HepG2 (cell line): ENCODE data around the gene SCUBE1. TPM values are rescaled to one million over a fixed set of nuclear protein-coding genes. Genes with fewer than 3 reads are reported as not detected.

Source experiments
- ATAC-seq: fragments of 200-7000 bp; cut with Tn5 transposase; 3 replicates; pipeline ENCODE4 v1.9.1; 2020; ENCODE audit warnings: mild to moderate bottlenecking, moderate library complexity
- BruUV-seq: library from RNA; stranded (reverse); fragments of 400-500 nt; replicated peaks from 2 replicates; lab custom pipeline; 2021; lab: Mats Ljungman, UMichigan
- CTCF ChIA-PET: fragments of 300-600 bp; formaldehyde crosslinking; extraction: SDS; loops from one replicate; lab custom pipeline; 2021; ENCODE audit warnings: low total read pairs, inconsistent platforms, low intra/inter-chr PET ratio; lab: Yijun Ruan, JAX
- POLR2A ChIA-PET: fragments of 350-600 bp; sonication (Branson Sonifier 250); formaldehyde crosslinking; loops from one replicate; lab custom pipeline; 2020; ENCODE audit warnings: antibody characterized with exemption, inconsistent platforms; lab: Yijun Ruan, JAX
- DNase-seq: peaks from one replicate; pipeline ENCODE4 v3.0.0-alpha.2; 2015; ENCODE audit warnings: low spot score
- FAIRE-seq: peaks from 3 replicates; lab custom pipeline; 2011; peaks lifted over from hg19 to GRCh38; lab: Jason Lieb, UNC
- H2AFZ ChIP-seq: one replicate; pipeline ENCODE4 v1.6.1; 2011; ENCODE audit warnings: low read length, inconsistent platforms
- H3K27ac ChIP-seq: fragments of 300-600 bp; 3 replicates; pipeline ENCODE4 v1.8.0; 2011; ENCODE audit warnings: mixed run types, mild to moderate bottlenecking, mixed read lengths, low read length, inconsistent platforms; ENCODE audit not compliant: insufficient read depth; ENCODE audit errors: extremely low read length
- H3K27me3 ChIP-seq, 2 experiments: fragments of 200-600 bp in 1 of 2; 2 replicates in 1 of 2; 3 replicates in 1 of 2; pipeline versions ENCODE4 v1.6.0 to v1.8.0; 2011; ENCODE audit warnings: low read length in 2 of 2, mild to moderate bottlenecking in 2 of 2, moderate library complexity in 2 of 2, inconsistent platforms in 1 of 2; ENCODE audit not compliant: insufficient read depth in 2 of 2, control insufficient read depth in 1 of 2
- H3K36me3 ChIP-seq, 2 experiments: fragments of 200-600 bp in 1 of 2; replicated peaks in 1 of 2; 2 replicates in 1 of 2; 3 replicates in 1 of 2; pipeline versions ENCODE4 v1.5.1 to v1.8.0; 2011; ENCODE audit warnings: low read length in 2 of 2, inconsistent platforms in 1 of 2; ENCODE audit not compliant: insufficient read depth in 2 of 2, control insufficient read depth in 1 of 2
- H3K4me1 ChIP-seq: 2 replicates; pipeline ENCODE4 v1.5.1; 2012; ENCODE audit warnings: low read length, inconsistent platforms; ENCODE audit not compliant: insufficient read depth
- H3K4me2 ChIP-seq: 2 replicates; pipeline ENCODE4 v1.6.0; 2011; ENCODE audit warnings: low read depth, low read length, inconsistent platforms
- H3K4me3 ChIP-seq, 3 experiments: fragments of 200-600 bp in 1 of 3; sonication (generic), shearing (Covaris generic) in 1 of 3; replicated peaks in 1 of 3; 2 replicates each; pipeline ENCODE4 v1.5.1; 2011 to 2016; ENCODE audit warnings: low read length in 3 of 3, inconsistent platforms in 2 of 3, low read depth in 2 of 3, mild to moderate bottlenecking in 2 of 3, control low read depth in 1 of 3, mixed read lengths in 1 of 3; ENCODE audit not compliant: insufficient read depth in 1 of 3
- H3K79me2 ChIP-seq: one replicate; pipeline ENCODE4 v1.6.1; 2011; ENCODE audit warnings: low read length, inconsistent platforms; ENCODE audit not compliant: insufficient read depth
- H3K9ac ChIP-seq: 2 replicates; pipeline ENCODE4 v1.6.0; 2011; ENCODE audit warnings: mild to moderate bottlenecking, low read depth, low read length, inconsistent platforms; ENCODE audit not compliant: insufficient read depth
- H3K9me3 ChIP-seq: 2 replicates; pipeline ENCODE4 v1.5.1; 2012; ENCODE audit warnings: mild to moderate bottlenecking, low read length
- H4K20me1 ChIP-seq: 2 replicates; pipeline ENCODE4 v1.6.0; 2011; ENCODE audit warnings: inconsistent platforms, mild to moderate bottlenecking, low read length, moderate library complexity; ENCODE audit not compliant: insufficient read depth
- FOSL2 ChIP-seq: sonication (generic); formaldehyde crosslinking; IDR thresholded peaks from 2 replicates; pipeline ENCODE4 v1.4.0; 2020; ENCODE audit warnings: missing genetic modification reagents
- HNRNPK ChIP-seq: fragments of 200-400 bp; formaldehyde crosslinking; IDR thresholded peaks from 2 replicates; pipeline ENCODE4 v1.6.1; 2018; ENCODE audit warnings: low read length, low read depth, moderate library complexity, mild to moderate bottlenecking; ENCODE audit not compliant: poor library complexity, severe bottlenecking
- LCORL ChIP-seq, 2 experiments: fragments of 450-650 bp in 1 of 2; sonication (generic) in 1 of 2; formaldehyde crosslinking in 1 of 2; IDR thresholded peaks; 2 replicates each; pipeline versions ENCODE4 v1.5.0 to v1.6.1; 2017 to 2020; ENCODE audit warnings: antibody characterized with exemption in 1 of 2, missing genetic modification reagents in 1 of 2
- PHF21A ChIP-seq: sonication (generic); formaldehyde crosslinking; IDR thresholded peaks from 2 replicates; pipeline ENCODE4 v1.5.0; 2020; ENCODE audit warnings: mild to moderate bottlenecking, missing genetic modification reagents
- SNAI1 ChIP-seq: sonication (generic); formaldehyde crosslinking; IDR thresholded peaks from 2 replicates; pipeline ENCODE4 v1.5.0; 2020; ENCODE audit warnings: mild to moderate bottlenecking, missing genetic modification reagents, borderline replicate concordance
- ZFP90 ChIP-seq: sonication (generic); formaldehyde crosslinking; IDR thresholded peaks from 2 replicates; pipeline ENCODE4 v1.8.0; 2022; ENCODE audit warnings: missing genetic modification reagents, mild to moderate bottlenecking, inconsistent platforms, borderline replicate concordance
- ZMAT3 ChIP-seq: sonication (generic); formaldehyde crosslinking; conservative IDR thresholded peaks from 2 replicates; pipeline ENCODE4 v1.7.0; 2021; ENCODE audit warnings: missing genetic modification reagents
- ZNF468 ChIP-seq: sonication (generic); formaldehyde crosslinking; IDR thresholded peaks from 2 replicates; pipeline ENCODE4 v1.8.0; 2022; ENCODE audit warnings: mild to moderate bottlenecking, moderate library complexity, missing genetic modification reagents
- ZNF501 ChIP-seq: sonication (generic); formaldehyde crosslinking; IDR thresholded peaks from 2 replicates; pipeline ENCODE4 v1.5.1; 2020; ENCODE audit warnings: mild to moderate bottlenecking, moderate library complexity, missing genetic modification reagents
- ZNF841 ChIP-seq: sonication (generic); formaldehyde crosslinking; IDR thresholded peaks from 2 replicates; pipeline ENCODE4 v1.8.1; 2023; ENCODE audit warnings: missing genetic modification reagents, borderline replicate concordance
- WGBS: methylation state at CpG from one replicate; pipeline ENCODE4 v1.1.6; 2017; ENCODE audit warnings: low lambda C conversion rate; 5-methylcytosine and 5-hydroxymethylcytosine counted together
- in situ Hi-C: cut with HindIII; loops from 2 replicates; pipeline ENCODE4 v1.10.0; 2017; ENCODE audit warnings: low pct_unique_long_range_greater_than_20kb; ENCODE audit not compliant: extremely low pct_ligation_motif_present
- intact Hi-C: fragments of 100-400 bp; cut with micrococcal nuclease; formaldehyde crosslinking; loops from one replicate; pipeline ENCODE4 v1.10.0; 2022; ENCODE audit not compliant: unreplicated experiment
- polyA plus RNA-seq, 8 experiments: library from polyadenylated mRNA; depleted of rRNA in 3 of 8; stranded (reverse) in 7 of 8; unstranded in 1 of 8; fragments of >200 nt; fragmentation: Illumina TruSeq in 4 of 8; extraction: Trizol in 4 of 8; gene quantifications; 2 replicates each; pipeline versions ENCODE4 v1.2.1 to v1.2.3, GENCODE V29; 2011 to 2016; ENCODE audit warnings: low read depth in 4 of 8, missing spikeins in 1 of 8, mixed read lengths in 1 of 8; ENCODE audit not compliant: insufficient read depth in 1 of 8
- total RNA-seq, 5 experiments: library from RNA; depleted of rRNA; stranded (reverse); fragments of >200 nt; fragmentation: Illumina TruSeq; extraction: Trizol; gene quantifications; 2 replicates each; pipeline ENCODE4 v1.2.3, GENCODE V29; 2016; ENCODE audit warnings: low read depth in 1 of 5
- TF ChIP-seq, protein P1 (sequence below): sonication (generic); formaldehyde crosslinking; IDR thresholded peaks from 2 replicates; pipeline ENCODE4 v1.4.0; 2020; ENCODE audit warnings: mild to moderate bottlenecking, missing genetic modification reagents
- TF ChIP-seq, protein P2 (sequence below): sonication (generic); formaldehyde crosslinking; IDR thresholded peaks from 2 replicates; pipeline ENCODE4 v1.5.1; 2020; ENCODE audit warnings: mild to moderate bottlenecking, moderate library complexity, missing genetic modification reagents
- TF ChIP-seq, protein P3 (sequence below): sonication (generic); formaldehyde crosslinking; IDR thresholded peaks from 2 replicates; pipeline ENCODE4 v1.8.1; 2023; ENCODE audit warnings: mild to moderate bottlenecking, moderate library complexity, missing genetic modification reagents
- TF ChIP-seq, protein P4 (sequence below): sonication (generic); formaldehyde crosslinking; IDR thresholded peaks from 2 replicates; pipeline ENCODE4 v1.8.0; 2023; ENCODE audit warnings: mild to moderate bottlenecking, missing genetic modification reagents

Gene SCUBE1
- total and polyA plus RNA-seq, 2 of the 13 experiments (the other 11 are each of a cell fraction or from before 2014, with no cell fraction given), result under 0.01 to 0.05 TPM

DNA sequence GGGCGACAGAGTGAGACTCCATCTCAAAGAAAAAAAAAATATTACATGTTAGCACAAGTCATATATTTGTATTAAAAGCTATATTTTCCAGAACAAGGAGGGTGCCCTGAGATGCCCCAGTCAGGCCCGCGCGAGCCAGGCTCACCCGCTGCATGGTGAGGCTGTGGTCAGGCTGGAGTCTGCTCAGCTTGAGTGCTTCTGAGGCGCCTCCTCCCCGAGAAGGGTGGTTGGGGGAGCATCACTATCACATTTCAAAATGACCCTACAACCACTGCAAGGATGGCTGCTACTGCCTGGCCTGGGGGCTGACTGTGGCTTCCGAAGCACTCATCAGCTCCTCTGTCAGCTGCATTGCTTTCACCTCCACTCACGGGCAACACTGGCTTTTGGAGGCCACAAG is 77.1 kb downstream of the SCUBE1 start (continued):
- TF ChIP-seq, protein P1, sequence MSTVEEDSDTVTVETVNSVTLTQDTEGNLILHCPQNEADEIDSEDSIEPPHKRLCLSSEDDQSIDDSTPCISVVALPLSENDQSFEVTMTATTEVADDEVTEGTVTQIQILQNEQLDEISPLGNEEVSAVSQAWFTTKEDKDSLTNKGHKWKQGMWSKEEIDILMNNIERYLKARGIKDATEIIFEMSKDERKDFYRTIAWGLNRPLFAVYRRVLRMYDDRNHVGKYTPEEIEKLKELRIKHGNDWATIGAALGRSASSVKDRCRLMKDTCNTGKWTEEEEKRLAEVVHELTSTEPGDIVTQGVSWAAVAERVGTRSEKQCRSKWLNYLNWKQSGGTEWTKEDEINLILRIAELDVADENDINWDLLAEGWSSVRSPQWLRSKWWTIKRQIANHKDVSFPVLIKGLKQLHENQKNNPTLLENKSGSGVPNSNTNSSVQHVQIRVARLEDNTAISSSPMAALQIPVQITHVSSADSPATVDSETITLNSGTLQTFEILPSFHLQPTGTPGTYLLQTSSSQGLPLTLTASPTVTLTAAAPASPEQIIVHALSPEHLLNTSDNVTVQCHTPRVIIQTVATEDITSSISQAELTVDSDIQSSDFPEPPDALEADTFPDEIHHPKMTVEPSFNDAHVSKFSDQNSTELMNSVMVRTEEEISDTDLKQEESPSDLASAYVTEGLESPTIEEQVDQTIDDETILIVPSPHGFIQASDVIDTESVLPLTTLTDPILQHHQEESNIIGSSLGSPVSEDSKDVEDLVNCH (CRISPR knock-in tag), result no peak
- TF ChIP-seq ZNF468 (CRISPR knock-in tag), result no peak
- TF ChIP-seq ZNF841, result no peak
- no peak for TF ChIP-seq HNRNPK

DNA sequence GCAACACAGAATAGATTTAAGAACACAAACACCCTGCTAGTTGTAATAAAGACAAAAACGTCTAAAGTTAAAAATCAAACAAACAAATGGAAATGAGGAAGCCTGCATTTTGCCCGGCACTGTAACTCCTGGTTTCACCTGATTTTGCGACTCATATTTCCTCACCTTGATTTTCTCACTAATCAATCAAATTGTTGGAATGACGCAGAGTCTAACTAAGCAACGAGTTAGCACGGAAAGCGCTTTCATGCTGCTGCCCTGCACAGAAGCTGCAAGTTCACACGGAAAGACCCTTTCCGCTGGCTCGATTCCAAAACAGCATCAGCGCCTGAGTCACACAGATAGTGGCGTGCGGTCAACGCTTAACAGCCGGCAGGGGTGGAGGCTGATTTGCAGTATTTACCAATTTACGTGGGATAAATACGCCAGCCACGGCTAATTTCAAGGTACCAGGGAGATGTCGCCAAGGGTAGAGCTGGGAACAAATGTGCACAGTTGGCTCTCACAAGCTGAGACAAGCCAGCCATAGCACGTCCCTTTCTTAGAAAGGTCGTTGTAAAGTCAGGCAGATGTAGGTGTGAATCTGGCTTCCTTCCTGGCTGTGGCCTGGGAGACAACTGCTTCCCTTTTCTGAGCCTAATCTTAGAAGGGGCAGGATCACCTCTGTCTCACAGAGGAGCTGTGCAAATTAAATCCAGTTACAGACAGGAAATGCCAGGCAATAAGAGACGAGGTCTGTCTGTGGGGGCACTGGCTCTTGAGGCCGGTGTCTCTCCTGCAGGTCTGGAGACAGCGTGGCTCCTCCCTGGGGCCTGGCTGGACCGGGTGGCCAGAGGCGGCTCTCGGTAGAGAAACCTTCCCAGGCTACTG is 79.3 kb downstream of the SCUBE1 start:
- CTCF ChIA-PET, result no interaction called here
- peak overlapping the region in 2 of 3 experiments; percentile 24 to 55; a peak in 4 of 6 replicates for H3K4me3 ChIP-seq
- H3K36me3 ChIP-seq, result no peaks in the 10 kb centered on the region
- no peak overlapping the region for H3K27ac ChIP-seq
- FAIRE-seq (peak; percentile 23), ATAC-seq (peak; percentile 25), DNase-seq (peak; percentile 64)
- POLR2A ChIA-PET, result interaction anchor here (0.6 kb wide), 1 partner anchor 121 kb away, joined by 3 read pairs; no protein-coding TSS in a partner anchor
- no peaks in the 10 kb centered on the region for H3K79me2 ChIP-seq
- BruUV-seq, result no TSS peak
- peaks cover 14 to 85% of the 10 kb centered on the region in 2 experiments; a peak in 4 of 5 replicates for H3K27me3 ChIP-seq
- in situ Hi-C loops, result no loop called here
- no peaks in the 10 kb centered on the region for H3K9me3 ChIP-seq
- H2AFZ ChIP-seq, result no peak overlapping the region
- 4% methylated on average over 20 of the region's 27 CpGs for WGBS
- peak overlapping the region; percentile 87 for H3K4me2 ChIP-seq
- intact Hi-C loops, result no loop called here
- no peaks in the 10 kb centered on the region for H4K20me1 ChIP-seq
- peaks cover 28% of the 10 kb centered on the region for H3K4me1 ChIP-seq
- no peak overlapping the region for H3K9ac ChIP-seq
- peak; percentile 29; the same call in 1 of the 2 replicates for TF ChIP-seq ZFP90 (CRISPR knock-in tag)
- TF ChIP-seq ZNF501 (CRISPR knock-in tag), result peak; percentile 30; the same call in 1 of the 2 replicates
- no peak for TF ChIP-seq LCORL (IDR thresholded peaks at IDR 0.05)
- peak; percentile 64 for TF ChIP-seq LCORL (CRISPR knock-in tag; IDR thresholded peaks at IDR 0.05)
- no peak for TF ChIP-seq SNAI1
- 0 out of 2 replicates have a peak, but pooled peaks have one; percentile 10 for TF ChIP-seq ZMAT3 (CRISPR knock-in tag)
- peak; percentile 70 for TF ChIP-seq FOSL2 (CRISPR knock-in tag)
- 0 out of 2 replicates have a peak, but pooled peaks have one; percentile 27 for TF ChIP-seq PHF21A
- TF ChIP-seq, protein P2, sequence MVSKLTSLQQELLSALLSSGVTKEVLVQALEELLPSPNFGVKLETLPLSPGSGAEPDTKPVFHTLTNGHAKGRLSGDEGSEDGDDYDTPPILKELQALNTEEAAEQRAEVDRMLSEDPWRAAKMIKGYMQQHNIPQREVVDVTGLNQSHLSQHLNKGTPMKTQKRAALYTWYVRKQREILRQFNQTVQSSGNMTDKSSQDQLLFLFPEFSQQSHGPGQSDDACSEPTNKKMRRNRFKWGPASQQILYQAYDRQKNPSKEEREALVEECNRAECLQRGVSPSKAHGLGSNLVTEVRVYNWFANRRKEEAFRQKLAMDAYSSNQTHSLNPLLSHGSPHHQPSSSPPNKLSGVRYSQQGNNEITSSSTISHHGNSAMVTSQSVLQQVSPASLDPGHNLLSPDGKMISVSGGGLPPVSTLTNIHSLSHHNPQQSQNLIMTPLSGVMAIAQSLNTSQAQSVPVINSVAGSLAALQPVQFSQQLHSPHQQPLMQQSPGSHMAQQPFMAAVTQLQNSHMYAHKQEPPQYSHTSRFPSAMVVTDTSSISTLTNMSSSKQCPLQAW (CRISPR knock-in tag), result no peak
- TF ChIP-seq, protein P3, sequence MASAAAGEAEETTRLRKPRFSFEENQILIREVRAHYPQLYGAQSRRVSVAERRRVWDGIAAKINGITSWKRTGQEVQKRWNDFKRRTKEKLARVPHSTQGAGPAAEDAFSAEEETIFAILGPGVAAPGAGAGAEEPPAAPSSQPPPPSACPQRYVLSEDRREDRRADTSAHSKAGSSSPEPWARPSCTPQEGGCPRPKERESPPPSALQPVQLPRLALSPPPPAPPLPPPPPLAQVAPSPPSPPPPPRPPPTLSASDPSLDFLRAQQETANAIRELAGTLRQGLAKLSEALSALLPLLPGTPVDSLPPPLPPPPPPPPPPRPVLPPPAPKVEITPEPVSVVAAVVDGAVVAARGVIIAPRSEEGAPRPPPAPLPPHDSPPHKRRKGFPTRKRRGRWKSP (CRISPR knock-in tag), result 0 out of 2 replicates have a peak, but pooled peaks have one; percentile 62
- TF ChIP-seq, protein P4, sequence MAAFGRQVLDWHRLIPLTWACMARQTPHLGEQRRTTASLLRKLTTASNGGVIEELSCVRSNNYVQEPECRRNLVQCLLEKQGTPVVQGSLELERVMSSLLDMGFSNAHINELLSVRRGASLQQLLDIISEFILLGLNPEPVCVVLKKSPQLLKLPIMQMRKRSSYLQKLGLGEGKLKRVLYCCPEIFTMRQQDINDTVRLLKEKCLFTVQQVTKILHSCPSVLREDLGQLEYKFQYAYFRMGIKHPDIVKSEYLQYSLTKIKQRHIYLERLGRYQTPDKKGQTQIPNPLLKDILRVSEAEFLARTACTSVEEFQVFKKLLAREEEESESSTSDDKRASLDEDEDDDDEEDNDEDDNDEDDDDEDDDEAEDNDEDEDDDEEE (CRISPR knock-in tag), result 0 out of 2 replicates have a peak, but pooled peaks have one; percentile 33
